NB4 (cell line): ENCODE measurements around the gene ZMPSTE24.

Source experiments
- DNase-seq: peaks from one replicate; pipeline ENCODE4 v3.0.0; 2010; ENCODE audit warnings: low read depth
- H3K4me3 ChIP-seq: one replicate; pipeline ENCODE4 v1.5.1; 2011; ENCODE audit warnings: mild to moderate bottlenecking, low read depth, low read length, moderate library complexity
- MYC ChIP-seq: IDR thresholded peaks from 2 replicates; pipeline ENCODE4 v1.6.1; 2011; ENCODE audit warnings: low read depth, low read length
- POLR2A ChIP-seq: IDR thresholded peaks from 2 replicates; pipeline ENCODE4 v1.6.1; 2011; ENCODE audit warnings: mild to moderate bottlenecking; ENCODE audit not compliant: insufficient read length; ENCODE audit errors: extremely low read depth
- TF ChIP-seq, protein P1 (sequence below): IDR thresholded peaks from one replicate; pipeline ENCODE4 v1.5.1; 2012; ENCODE audit warnings: low read depth, low read length
- TF ChIP-seq, protein P2 (sequence below): IDR thresholded peaks from 2 replicates; pipeline ENCODE4 v1.6.1; 2011; ENCODE audit warnings: low read depth, low read length

ZMPSTE24 gene

GRCh38 chr1:40306296-40306695 lies 48.3 kb downstream of the ZMPSTE24 start:
- TF ChIP-seq, protein P1, sequence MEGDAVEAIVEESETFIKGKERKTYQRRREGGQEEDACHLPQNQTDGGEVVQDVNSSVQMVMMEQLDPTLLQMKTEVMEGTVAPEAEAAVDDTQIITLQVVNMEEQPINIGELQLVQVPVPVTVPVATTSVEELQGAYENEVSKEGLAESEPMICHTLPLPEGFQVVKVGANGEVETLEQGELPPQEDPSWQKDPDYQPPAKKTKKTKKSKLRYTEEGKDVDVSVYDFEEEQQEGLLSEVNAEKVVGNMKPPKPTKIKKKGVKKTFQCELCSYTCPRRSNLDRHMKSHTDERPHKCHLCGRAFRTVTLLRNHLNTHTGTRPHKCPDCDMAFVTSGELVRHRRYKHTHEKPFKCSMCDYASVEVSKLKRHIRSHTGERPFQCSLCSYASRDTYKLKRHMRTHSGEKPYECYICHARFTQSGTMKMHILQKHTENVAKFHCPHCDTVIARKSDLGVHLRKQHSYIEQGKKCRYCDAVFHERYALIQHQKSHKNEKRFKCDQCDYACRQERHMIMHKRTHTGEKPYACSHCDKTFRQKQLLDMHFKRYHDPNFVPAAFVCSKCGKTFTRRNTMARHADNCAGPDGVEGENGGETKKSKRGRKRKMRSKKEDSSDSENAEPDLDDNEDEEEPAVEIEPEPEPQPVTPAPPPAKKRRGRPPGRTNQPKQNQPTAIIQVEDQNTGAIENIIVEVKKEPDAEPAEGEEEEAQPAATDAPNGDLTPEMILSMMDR: no peak
- TF ChIP-seq, protein P2, sequence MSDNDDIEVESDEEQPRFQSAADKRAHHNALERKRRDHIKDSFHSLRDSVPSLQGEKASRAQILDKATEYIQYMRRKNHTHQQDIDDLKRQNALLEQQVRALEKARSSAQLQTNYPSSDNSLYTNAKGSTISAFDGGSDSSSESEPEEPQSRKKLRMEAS: no peak
- DNase-seq: no peak
- H3K4me3 ChIP-seq: no peak overlapping the region

- DNase-seq: no peak
- TF ChIP-seq, protein P2: no peak
- TF ChIP-seq, protein P1: no peak
- TF ChIP-seq POLR2A (no peak), MYC (no peak)
- H3K4me3 ChIP-seq: no peak overlapping the region
These were observed 49.1 kb downstream of the ZMPSTE24 start for GRCh38 chr1:40307186-40307585.

DNA sequence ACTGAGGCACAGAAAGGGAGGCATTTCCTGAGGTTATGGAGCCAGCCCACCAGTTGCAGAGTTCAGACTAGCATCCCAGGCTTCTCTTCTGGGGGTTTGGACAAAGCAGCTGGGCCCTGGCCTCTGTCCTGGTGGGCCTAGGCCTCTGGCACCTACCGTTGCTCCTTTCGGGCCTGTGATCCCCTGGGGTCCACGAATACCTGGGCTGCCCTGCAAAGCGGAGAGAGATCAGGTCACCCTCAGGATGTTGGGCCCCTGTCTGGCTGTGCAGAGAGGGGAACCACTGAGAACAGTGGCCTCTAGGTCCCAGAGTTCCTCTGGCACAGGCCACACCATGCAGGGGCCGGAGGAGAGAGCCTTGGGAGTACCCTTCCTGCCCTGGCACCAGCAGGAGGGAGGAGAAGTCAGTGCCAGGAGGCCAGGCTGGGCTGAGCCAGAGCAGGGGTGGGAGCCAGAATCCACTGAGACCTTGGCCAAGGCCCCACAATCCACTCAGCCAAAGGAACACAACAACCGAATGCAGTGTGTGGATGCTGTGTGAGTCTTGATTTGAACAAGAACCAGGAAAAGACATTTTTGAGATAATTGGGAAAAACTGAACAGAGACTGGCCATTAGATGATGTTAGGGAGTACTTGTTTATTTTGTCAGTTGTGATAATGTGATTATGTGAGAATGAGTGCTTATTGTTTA lies 50.1 kb downstream of the ZMPSTE24 start:
- H3K4me3 ChIP-seq: no peak overlapping the region
- DNase-seq: no peak
- TF ChIP-seq, protein P2: no peak
- TF ChIP-seq MYC: no peak

DNA sequence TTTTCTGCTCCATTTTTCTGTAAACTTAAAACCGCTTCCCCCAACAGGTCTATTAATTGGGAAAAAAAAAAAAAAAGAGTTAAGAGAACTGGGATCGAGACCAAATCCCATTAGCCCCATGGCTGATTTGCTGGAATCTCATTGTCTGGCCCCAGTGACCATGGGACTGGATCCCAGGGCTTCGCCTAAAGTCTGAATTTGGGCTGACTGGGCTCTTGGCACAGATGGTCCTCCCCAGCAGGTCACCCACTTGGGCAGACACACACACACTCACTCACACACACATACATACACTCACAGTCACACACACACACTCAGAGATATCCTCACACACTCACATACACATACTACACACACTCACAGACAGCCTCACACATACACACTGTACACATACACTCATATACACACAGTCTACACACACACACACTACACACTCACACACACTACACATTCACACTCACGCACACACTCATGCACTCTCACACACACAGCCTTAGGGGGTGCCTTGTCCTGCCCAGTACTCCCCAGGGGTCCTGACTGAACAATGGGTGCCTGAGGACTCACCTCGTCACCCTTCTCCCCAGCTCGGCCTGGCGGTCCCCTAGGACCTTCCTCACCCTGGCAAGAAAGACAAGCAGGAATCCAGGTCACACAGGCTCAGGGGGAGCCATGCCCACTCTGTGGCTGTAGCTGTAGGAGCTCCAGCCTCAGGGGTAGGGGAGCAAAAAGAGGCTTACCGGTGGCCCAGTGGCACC lies 51.5 kb downstream of the ZMPSTE24 start:
- DNase-seq: no peak
- TF ChIP-seq POLR2A: no peak

DNA sequence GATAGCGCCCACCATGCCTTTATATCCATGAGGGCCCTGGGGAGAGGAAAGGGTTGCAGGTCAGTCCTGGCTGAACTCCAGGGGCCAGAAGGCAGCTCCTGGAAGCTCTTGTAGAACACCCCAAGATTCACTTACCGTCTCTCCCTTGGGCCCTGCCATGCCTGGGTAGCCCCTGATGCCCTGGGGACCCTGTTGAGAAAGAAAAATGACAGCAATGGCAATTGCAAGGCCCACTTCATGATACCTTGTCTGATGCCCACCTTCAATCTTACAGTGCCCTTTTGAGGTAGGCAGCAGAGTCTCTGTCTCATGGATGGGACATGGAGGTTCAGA lies 52.1 kb downstream of the ZMPSTE24 start:
- no peak for TF ChIP-seq MYC
- TF ChIP-seq, protein P2: no peak
- TF ChIP-seq, protein P1: no peak
- TF ChIP-seq POLR2A: no peak

More for the DNA sequence above, 51.5 kb downstream of the ZMPSTE24 start:
- no peak overlapping the region for H3K4me3 ChIP-seq

GRCh38 chr1:40310983-40311642 lies 53.1 kb downstream of the ZMPSTE24 start:
- TF ChIP-seq MYC (no peak), POLR2A (no peak)
- TF ChIP-seq, protein P2: no peak
- TF ChIP-seq, protein P1: no peak
- no peak for DNase-seq
- H3K4me3 ChIP-seq: no peak overlapping the region

More for the DNA sequence above, 52.1 kb downstream of the ZMPSTE24 start:
- H3K4me3 ChIP-seq: no peak overlapping the region
- DNase-seq: no peak

DNA sequence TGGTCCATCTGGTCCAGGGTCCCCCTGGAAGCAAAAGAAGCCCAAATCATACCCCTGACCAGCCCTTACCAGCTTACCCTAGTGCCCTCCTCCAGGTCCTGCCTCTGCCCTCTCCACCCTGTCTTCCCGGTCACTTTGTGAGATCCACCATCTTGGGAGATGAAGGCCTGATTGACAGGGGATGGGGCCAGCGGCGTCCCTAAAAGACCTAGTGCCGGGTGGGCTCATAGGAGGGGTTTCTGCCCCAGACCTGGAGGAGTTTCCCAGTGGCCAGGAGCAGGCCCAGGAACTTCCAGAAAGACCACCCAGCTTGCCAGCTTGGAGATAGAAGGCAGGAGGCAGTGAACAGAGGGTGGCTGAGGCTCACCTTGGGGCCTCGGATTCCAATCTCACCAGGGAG lies 53.7 kb downstream of the ZMPSTE24 start:
- TF ChIP-seq MYC: no peak
- no peak for TF ChIP-seq POLR2A
- TF ChIP-seq, protein P2: no peak
- TF ChIP-seq, protein P1: no peak
- no peak for DNase-seq
- no peak overlapping the region for H3K4me3 ChIP-seq
